ENCODE measurements around the gene CDKL2.
A peak's percentile ranks its signal among the peaks of the same experiment; 100 is the strongest.
"Not testable (repeated sequence)": the region's sequence is repeated elsewhere in the genome, so short reads cannot be mapped to it uniquely, and the experiment has no call there.

CDKL2 gene

DNA sequence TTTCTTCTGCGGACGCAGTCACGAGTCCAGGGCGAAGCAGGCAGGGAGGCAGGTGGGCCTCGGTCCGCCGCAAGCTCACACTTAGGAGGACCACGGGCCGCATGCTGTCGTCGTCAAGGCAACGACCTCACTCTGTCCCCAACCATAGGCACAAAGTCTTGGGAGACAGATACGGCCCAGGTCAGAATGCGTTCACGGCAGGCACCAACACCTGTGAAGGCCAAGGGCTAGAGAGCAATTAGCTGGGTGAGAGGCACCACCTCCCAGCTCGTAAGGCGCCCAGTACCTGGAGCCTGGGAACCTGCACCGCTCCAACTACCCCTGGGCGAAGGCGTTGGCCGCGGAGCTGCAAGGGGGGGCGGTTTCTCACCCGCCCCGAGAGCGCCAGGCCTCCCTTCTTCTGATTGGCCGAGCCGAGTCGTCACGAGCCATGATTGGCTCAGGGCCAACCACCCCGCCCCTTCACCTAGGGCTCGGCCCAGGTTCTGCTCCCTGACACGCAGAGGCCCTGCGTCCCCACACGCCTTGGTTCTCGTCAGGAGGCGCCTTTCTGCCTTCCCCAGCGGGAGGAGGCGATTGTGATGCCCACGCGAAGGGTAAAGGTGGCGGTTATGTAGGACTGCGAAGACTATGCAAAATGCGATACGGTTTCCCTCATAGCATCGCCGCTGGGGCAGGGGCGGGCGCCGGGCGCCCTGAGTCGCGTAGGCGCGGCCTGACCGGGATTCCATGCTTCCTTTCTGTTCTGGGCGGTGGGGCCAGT is at the start of gene CDKL2:
TSS of gene CDKL2 (minus strand) at position 355 of the 763 bp plus-strand sequence. CDS start 4,540 bp downstream, outside the sequence.
- no peak for DNase-seq

DNA sequence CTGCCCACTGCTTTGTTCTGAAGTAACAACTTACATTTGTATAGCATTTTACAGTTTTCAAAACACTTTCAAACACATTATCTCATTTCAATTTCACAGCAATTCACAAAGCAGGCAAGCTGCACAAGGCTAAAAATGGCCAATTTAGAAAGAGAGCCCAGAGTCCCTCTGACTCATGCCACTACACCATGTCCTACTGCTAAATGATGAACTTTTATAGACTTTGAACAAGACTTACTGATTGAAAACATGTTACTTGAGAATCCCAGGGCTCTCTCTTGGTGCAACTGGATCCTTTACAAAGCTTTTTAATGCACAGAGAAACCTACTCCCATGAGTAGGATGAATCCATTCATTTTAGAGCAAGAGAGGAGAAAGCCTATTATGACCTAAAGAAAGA is 48.6 kb upstream of the CDKL2 start:
- no peak for DNase-seq

DNA sequence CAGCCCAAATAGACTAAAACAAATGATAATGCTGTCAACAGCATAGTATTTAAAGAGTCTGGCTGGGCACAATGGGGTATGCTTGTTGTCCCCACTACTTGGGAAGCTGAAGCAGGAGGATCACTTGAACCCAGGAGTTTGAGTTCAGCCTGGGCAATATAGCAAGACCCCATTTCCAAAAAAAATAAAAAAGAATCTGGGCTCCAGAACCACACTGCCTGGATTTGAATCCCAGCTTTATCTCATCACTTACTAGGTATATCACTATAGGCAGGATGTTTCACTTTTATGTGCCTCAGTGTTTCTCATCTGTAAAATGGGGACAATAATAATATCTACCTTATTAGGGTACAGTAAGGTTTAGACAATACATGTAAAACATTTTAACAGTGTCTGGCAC is 48.1 kb upstream of the CDKL2 start:
- no peak for DNase-seq

DNA sequence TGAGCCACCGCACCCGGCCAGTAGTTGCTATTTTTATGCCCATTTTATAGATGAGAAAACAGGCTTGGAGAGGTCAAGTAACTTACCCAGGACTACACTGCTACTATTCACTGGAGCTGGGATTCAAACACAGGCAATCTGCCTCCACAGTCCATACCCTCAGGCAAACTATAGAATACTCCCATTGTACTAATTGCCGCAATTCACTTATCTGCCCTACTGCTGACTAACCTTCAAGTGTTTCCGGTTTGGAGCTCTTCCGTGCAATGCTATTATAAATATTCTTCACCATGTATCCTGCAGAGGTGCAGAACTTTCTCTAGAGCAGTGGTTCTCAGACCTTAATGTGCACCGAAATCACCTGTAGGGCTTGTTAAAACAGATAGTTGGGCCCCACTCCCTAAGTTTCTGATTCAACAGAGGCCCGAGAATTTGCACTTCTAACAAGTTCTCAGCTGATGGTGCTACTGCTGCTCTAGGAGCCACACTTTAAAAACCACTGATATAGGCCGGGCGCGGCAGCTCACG is 44.7 kb upstream of the CDKL2 start:
- no peak for DNase-seq

DNA sequence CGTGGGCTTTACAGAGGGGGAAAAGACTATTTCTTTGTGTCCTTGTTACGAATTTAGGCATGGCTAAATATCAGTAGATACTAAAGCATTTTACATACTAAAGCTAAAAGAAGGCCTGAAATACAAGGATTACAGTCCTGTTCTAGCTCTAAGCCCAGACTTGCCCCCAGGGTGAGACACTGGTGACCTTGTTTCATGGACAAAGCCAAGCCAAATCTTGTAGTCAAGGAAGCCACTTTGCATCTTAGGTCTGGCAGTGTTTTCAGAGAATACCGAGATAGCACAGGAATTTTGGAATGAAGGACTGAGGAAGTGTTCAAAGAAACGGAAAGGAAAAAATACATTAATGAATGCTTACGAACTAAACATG is 43.6 kb upstream of the CDKL2 start:
- DNase-seq = no peak

DNA sequence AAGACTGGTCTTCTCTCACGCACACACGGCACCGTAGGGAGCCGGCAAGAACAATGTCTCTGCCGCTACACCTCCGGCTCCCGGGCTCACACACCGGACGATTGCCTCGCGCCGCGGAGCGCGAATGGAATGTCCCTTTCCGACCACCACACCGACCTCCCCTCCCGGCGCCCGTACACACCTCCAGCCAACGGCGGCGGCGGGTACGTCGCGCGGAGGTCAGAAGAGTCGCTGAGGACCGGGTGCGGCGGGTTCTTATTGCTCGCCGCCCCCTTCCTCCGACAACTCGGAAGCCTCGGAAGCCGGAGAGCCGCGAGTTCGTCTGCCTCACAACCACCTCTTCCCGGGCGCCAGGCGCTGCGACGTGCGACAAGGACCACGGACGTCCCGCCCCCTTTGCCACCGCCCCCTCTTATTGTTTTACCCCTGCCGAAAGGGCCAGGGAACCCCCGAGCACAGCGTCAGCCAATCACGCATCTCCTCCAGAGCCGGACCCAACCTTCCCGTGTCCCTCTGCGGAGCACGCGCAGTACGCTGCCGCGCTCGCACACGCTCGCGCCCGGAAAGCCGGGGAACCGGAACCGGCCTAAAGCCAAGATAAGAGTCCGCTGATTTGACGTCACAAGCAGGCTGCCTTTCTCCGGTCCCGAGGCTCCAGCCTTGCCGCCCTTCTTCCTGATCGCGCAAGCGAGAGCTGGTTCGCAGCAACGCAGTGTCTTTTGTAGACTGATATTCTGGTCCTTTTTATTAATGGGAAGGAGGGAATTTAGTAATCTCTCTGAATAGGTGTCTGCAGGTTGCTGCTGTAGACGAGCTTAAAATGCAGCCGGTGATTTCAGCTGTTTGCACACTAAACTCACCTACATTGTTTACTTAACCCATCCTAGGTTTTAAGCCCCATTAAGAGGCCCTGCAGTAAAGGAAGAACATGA is 43.0 kb upstream of the CDKL2 start, which contains the start of gene G3BP2:
TSS of gene G3BP2 (minus strand) at position 385 of the 932 bp plus-strand sequence. CDS start 11,386 bp downstream, outside the sequence.
- DNase-seq = peak; percentile 93 to 98

DNA sequence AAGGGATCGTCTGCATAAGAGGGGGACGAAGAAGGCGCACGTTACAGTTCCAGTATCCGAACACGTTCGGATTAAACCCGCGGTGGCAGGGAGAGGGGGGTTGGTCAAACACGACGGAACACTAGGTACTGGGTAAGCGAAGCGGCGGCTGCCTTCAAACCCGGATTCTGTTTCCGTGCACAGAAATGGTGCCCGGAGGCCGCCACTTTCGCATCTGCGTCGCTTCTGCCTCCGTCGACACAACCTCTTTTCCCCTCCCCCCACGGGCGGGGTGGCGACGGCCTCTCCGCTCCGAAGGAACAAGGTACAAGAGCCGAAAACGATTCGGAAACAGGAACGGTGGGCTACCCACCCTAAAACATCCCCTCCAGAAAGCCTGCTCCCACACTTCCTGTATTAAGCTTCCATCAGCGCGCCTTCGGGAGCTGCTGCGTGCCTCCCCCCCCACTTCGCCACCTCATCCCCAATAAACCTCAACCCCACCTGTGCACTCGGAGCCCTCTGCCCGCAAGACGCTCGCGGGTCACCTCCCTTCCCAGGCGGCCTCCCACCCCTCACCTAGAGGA is 42.2 kb upstream of the CDKL2 start:
- DNase-seq = peak; percentile 18 to 42

DNA sequence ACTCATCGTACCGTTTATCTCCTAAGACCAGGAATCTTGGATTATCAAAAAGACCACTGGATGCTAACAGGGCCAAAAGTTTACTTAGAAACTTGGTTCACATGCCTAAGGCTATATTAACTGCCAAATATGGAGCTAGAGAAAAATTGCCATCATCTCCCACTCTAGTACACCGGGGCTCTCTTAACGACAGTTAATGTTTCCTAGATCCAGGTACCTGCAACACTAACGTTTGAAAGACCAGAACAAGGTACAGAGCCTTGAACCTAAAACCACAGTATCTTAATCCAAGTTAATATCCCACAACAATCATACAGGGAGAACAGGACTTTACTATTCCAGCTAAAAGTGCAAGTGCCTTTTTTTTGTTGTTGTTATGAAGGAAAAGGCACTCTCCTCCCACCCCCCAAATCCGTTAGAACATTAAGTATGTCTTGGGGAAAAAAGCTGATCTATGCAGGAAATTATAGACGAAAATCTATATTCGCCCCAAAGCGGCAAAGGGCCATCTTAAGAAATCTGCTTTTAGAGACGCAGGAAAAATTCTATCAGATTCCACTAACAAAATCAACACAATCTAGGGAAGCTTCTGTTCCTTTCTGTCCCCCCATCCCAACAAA is 41.6 kb upstream of the CDKL2 start:
- no peak for DNase-seq

DNA sequence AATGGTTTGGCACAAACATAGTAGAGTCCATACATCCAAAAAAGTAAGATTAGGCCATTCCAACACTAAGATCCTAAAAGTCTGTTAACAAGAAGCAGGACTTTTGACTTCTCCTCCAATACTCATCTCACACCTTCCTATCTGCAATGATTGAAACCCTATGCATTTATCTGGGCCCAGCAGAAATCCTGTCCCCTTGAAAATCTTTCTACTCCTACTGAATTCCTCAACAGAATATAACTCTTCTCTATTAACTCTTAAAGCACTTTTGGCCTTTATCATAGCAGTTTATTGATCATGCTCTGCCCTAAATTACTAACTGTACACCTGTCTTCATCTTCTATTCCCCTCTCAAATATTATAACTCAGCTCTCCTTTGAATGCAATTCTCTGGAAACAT is 38.3 kb upstream of the CDKL2 start:
- DNase-seq = no peak

DNA sequence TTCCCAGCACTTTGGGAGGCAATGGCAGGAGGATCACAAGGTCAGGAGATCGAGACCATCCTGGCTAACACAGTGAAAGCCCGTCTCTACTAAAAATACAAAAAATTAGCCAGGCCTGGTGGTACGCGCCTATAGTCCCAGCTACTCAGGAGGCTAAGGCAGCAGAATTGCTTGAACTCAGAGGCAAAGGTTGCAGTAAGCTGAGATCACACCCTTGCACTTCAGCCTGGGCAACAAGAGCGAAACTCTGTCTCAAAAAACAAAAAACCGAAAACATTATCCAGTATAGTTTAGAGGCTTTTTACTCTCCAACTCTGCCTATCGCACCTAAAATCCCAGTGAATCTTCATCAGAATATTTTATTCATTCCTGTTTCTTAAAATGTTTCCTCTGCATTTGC is 37.3 kb upstream of the CDKL2 start:
- DNase-seq = not testable (repeated sequence)

DNA sequence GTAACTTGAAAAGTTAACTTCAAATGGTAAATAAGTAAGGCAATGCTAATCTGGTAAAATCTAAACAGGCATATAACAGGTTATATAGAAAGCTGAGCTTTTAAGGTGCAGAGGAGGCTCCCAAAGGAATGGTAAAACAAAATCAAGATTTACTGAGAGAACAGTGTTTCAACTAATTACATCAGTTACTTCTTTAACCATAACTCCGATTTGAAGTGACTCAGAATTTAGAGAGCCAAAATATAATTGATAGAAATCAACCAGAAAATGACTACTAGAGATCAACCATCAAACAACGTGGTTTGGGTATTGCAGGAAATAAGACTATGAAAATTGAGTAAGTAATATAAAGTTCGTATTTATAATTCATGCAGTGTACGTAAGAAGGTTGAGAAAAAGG is 36.0 kb upstream of the CDKL2 start:
- no peak for DNase-seq

DNA sequence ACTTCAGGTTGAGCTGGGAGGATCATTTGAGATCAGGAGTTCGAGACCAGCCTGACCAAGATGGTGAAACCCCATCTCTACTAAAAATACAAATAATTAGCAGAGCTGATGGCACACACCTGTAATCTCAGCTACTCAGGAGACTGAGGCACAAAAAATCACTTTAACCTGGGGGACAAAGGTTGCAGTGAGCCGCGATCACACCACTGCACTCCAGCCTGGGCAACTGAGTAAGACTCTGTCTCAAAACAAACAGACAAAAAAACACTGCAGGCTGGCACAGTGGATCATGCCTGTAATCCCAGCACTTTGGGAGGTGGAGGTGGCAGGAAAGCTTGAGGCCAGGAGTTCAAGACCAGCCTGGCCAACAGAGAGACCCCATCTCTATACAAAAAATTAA is 34.3 kb upstream of the CDKL2 start:
- not testable (repeated sequence) for DNase-seq

DNA sequence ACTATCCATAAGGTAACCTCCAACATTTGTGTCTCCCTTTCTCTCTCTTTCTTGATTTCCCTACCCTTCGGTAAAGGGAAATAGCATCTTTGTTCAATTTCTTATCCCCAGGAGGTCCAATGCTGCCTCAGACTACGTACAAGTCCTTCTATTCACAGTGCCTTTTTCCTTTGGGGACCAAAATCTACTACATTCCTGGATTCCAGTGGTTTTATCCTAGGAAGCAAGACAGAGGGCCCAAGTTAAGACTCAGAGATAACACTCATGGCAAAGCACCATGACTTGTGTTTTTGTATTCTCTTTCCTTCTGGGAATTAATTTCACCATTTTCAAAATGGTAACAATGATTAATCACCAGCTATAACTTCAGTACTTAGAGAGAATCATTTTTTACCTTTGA is 32.3 kb upstream of the CDKL2 start:
- no peak for DNase-seq

DNA sequence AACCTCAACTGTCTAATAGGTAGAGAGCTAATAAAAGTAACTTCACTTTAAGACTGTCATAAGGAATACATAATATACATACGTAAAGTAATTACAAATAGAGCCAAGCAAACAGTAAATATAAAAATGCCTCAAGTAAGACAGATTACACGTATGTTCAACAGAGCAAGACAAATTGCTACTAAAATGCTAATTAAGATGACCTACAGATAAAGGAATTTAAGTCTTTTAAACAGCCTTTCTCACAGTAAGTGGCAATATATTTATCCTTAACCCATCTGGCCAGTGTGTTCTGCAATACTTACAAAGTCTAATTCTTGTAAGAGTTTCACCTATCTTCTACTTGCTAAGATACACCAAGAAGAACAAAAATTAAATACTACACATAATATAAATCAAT is 30.2 kb upstream of the CDKL2 start:
- no peak for DNase-seq

DNA sequence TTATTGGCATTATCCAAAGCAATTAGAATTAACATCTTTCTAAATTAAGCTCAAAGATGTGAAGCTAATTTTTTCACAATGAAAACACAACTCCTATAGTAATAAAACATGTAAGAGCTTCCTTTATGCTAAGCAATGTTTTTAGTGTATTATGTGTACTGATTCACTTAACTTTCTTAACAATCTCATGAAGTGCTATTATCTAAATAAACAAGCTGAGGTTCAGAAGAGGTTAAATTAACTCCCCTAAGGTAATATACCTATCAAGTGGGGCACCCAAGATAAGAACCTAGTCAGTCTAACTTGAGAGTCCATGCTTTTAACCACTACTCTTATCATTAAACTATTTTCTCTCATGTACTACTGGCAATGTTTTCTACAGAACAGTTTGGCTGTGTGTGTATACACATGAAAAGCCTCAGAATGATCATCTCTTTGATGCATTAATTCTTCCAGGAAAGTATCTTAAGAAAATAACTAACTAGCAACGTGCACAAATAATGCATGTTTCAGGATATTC is 29.2 kb upstream of the CDKL2 start:
- DNase-seq = no peak

DNA sequence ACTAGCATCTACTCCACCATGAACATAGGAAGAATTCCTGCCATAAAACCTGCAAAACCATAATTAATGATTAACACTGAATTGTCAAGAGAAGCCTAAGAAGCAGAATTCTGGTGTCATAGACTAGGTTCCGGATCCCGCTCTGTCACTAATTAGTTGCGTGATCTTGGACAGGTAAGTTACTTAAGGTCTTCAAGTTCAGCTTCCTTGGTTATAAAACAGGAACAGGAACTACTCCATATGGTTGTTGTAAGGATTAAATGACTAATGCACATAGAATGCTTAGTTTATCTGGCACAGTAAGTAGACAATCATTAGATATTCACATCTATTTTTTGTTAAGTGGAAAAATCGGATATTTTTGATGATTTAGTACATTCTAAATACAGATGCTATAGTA is 28.5 kb upstream of the CDKL2 start:
- no peak for DNase-seq

DNA sequence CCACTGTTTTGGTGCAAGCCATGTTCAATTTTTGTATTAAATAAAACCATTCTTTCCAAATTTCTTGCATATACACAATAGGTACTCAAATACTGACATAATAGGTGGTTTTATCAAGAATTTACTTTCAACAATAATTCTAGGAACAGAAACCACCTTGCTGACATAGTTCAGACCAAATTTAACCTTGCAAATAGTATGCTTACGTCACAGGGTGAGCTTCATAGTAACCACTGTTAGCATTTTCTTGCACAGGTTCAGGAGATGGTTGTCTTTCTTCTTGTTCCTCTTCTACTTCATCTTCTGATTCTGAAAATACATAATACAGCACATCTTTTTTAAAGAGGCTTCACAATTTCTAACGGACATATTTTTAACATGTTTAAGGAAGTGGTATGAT is 25.2 kb upstream of the CDKL2 start:
- no peak for DNase-seq

DNA sequence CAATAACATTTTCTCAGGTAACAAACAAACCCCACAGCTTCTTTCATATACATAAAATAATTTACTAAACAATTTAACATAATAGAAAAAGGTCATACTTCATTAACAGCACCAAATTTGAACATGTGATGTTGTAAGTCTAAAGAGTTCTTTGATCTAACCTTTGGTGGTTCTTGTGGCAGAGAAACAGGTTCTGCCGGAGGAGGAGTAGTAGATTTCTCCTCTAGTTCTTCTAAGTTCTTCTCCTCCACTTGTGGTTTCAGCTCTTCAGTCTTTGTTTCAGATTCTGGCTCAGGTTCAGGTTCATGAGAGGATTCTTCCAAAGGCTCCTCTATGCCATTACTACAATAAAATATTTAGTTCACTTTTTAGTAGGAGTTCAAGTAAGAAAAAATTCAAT is 24.6 kb upstream of the CDKL2 start:
- DNase-seq = no peak

DNA sequence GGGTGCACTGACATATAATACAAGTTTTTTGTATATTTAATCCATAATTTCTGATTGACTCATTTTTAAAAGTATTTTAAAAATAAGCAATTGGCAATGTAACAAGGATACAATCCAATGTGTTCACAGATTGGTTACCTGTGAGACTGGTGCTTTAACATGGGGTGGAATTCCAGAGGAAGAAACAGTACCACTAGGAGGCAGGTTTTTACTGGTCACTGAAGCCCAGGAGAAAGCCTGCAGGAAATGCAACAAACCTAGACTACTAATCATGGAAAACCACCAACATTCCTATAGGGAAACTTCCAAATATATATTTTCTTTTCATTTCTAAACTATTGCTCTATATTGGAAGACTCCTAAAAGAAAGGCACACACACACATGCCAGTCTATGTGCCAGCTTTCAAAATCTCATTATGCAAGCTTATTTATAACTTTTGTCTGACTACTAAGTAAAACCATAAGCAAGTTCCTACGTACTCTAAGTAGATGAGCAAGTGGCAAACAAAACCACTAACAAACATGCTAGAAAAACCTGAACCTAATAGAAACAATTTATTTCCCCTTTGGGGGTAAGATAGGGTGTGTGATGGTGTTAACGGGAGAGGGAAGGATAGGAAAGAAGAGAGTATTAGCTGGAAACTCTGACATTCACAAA is 23.6 kb upstream of the CDKL2 start:
- no peak for DNase-seq

DNA sequence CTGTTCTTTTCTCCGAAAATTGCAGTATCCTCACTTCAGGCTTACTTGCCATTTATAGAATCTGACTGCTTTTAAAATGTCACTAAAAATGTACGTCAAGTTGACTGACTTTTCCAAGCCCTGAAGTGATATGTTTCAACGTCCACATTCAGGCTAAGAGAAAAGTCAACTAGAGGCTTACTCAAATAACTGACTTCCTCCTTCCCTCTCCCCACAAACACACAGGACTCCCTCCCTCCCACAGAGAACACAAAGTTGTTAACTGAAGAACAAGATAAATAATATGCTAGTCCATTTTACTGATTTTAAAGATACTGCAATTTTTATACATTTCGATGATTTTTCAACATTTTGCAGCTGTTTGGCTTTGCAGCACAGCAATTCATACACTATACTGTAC is 13.8 kb upstream of the CDKL2 start:
- no peak for DNase-seq

DNA sequence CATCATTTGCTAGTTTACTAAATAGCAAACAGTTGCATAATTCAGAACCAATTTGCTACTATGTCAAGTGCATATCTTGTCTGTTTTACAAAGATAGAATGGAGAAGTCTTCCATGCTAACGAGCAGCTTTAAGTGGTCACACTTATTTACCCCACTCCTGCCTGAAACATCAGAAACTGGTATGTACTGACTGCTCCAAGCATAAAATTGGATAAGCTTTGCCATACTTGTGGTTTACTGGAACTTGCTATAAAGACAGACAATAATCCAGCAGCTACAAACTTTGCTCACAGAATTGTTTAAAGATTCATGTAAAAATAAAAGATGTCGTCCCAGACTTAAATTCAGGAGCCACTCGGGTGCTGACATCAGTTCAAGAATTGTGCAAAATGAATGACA is 13.3 kb upstream of the CDKL2 start:
- no peak for DNase-seq

DNA sequence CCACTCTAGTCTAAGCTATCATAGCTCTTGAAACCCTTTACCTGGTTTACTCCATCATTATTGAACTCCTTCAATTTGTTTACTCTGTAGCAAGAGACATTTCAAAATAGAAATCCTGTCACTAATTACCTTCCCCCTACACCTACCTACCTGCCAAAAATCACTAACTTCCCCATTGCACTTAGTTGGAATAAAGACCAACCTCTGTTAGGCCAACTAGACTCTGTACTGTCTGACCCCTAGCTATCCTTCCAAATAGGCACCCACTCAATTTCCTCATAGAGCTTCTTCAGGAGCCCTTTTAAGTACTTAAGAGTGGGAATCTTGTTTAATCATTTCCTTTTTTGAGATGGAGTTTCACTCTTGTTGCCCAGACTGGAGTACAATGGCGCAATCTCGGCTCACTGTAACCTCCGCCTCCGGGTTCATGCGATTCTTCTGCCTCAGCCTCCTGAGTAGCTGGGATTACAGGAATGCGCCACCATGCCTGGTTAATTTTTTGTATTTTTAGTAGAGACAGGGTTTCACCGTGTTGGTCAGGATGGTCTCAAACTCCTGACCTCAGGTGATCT is 8.9 kb upstream of the CDKL2 start:
- no peak for DNase-seq

Data from NCI-H446 (cell line).